H1 (cell line): ENCODE results near the gene APOA1. TPM values are rescaled to one million over a fixed set of nuclear protein-coding genes. Genes with fewer than 3 reads are reported as not detected.

Experiments
- CTCF ChIA-PET: fragments of 300-600 bp; sonication (Branson Sonifier 250); formaldehyde crosslinking; loops from one replicate; lab custom pipeline; 2021; ENCODE audit not compliant: partially characterized antibody; lab: Charles Lee
- POLR2A ChIA-PET: fragments of 300-600 bp; sonication (Branson Sonifier 250); formaldehyde crosslinking; loops from one replicate; lab custom pipeline; 2021; ENCODE audit warnings: inconsistent platforms; ENCODE audit not compliant: partially characterized antibody; lab: Charles Lee
- DNase-seq, 2 experiments: peaks; one replicate each; pipeline versions ENCODE4 v3.0.0 to v3.0.0-alpha.2; 2010 to 2022; ENCODE audit warnings: low spot score in 2 of 2, low read depth in 1 of 2, mixed read lengths in 1 of 2
- FAIRE-seq: peaks from 2 replicates; lab custom pipeline; 2011; peaks lifted over from hg19 to GRCh38; lab: Jason Lieb, UNC
- H2AFZ ChIP-seq: 2 replicates; pipeline ENCODE4 v1.8.1; 2012; ENCODE audit warnings: low read length, inconsistent platforms
- H2AK5ac ChIP-seq: 2 replicates; pipeline ENCODE4 v1.6.1; 2013; ENCODE audit warnings: low read depth, low read length
- H2BK120ac ChIP-seq: replicated peaks from 2 replicates; pipeline ENCODE3; 2013; ENCODE audit warnings: low read depth, low read length, inconsistent platforms
- H2BK12ac ChIP-seq: 2 replicates; pipeline ENCODE4 v1.6.1; 2013; ENCODE audit warnings: low read depth, low read length
- H2BK15ac ChIP-seq: 2 replicates; pipeline ENCODE4 v1.6.1; 2013; ENCODE audit warnings: low read length
- H2BK20ac ChIP-seq: 2 replicates; pipeline ENCODE4 v1.6.1; 2013; ENCODE audit warnings: low read length
- H2BK5ac ChIP-seq: 2 replicates; pipeline ENCODE4 v1.6.1; 2013; ENCODE audit warnings: low read depth, low read length
- H3K14ac ChIP-seq: 2 replicates; pipeline ENCODE4 v1.6.1; 2013; ENCODE audit warnings: inconsistent platforms; ENCODE audit not compliant: insufficient read length
- H3K18ac ChIP-seq: 2 replicates; pipeline ENCODE4 v1.6.1; 2013; ENCODE audit warnings: low read length; ENCODE audit errors: extremely low read depth
- H3K23ac ChIP-seq: 2 replicates; pipeline ENCODE4 v1.6.1; 2013; ENCODE audit warnings: inconsistent platforms; ENCODE audit not compliant: insufficient read length
- H3K23me2 ChIP-seq: 2 replicates; pipeline ENCODE4 v1.6.1; 2013; ENCODE audit warnings: low read depth, low read length
- H3K27ac ChIP-seq: 2 replicates; pipeline ENCODE4 v1.6.1; 2011; ENCODE audit warnings: low read depth, low read length, inconsistent platforms
- H3K27me3 ChIP-seq, 4 experiments: replicated peaks in 1 of 4; 1 replicate in 1 of 4; 2 replicates in 3 of 4; pipeline versions ENCODE4 v1.6.1 to v1.8.1; 2011 to 2013; ENCODE audit warnings: low read length in 3 of 4, mild to moderate bottlenecking in 3 of 4, inconsistent platforms in 2 of 4, mixed read lengths in 2 of 4, moderate library complexity in 1 of 4; ENCODE audit not compliant: control insufficient read depth in 3 of 4, insufficient read depth in 3 of 4; ENCODE audit errors: extremely low read depth in 1 of 4
- H3K36me3 ChIP-seq, 4 experiments: 2 replicates each; pipeline versions ENCODE4 v1.6.1 to v1.8.1; 2011 to 2013; ENCODE audit warnings: mild to moderate bottlenecking in 4 of 4, low read length in 3 of 4, moderate library complexity in 2 of 4, control low read depth in 1 of 4, inconsistent platforms in 1 of 4; ENCODE audit not compliant: insufficient read depth in 4 of 4, control insufficient read depth in 2 of 4
- H3K4ac ChIP-seq: replicated peaks from 2 replicates; pipeline ENCODE3; 2013; ENCODE audit warnings: low read length, low read depth, mixed read lengths, inconsistent platforms; ENCODE audit not compliant: insufficient read length
- H3K4me1 ChIP-seq, 4 experiments: replicated peaks in 1 of 4; 1 replicate in 1 of 4; 2 replicates in 3 of 4; pipeline versions ENCODE4 v1.6.1 to v1.8.1; 2011 to 2013; ENCODE audit warnings: low read length in 3 of 4, inconsistent platforms in 2 of 4, mixed read lengths in 1 of 4; ENCODE audit not compliant: insufficient read depth in 4 of 4, control insufficient read depth in 3 of 4
- H3K4me2 ChIP-seq, 2 experiments: 2 replicates each; pipeline versions ENCODE4 v1.6.1 to v1.8.1; 2011 to 2013; ENCODE audit warnings: low read depth in 2 of 2, low read length in 2 of 2, control low read depth in 1 of 2, inconsistent platforms in 1 of 2, mild to moderate bottlenecking in 1 of 2; ENCODE audit not compliant: insufficient read depth in 1 of 2
- H3K4me3 ChIP-seq, 4 experiments: fragments of 200-600, 300-600 bp in 1 of 4; sonication (generic), shearing (Covaris generic), sonication (Bioruptor Twin) in 1 of 4; 2 replicates each; pipeline versions ENCODE4 v1.5.1 to v1.8.1; 2011 to 2016; ENCODE audit warnings: low read length in 4 of 4, low read depth in 3 of 4, control low read depth in 2 of 4, inconsistent platforms in 2 of 4, mild to moderate bottlenecking in 2 of 4, mixed read lengths in 1 of 4, moderate library complexity in 1 of 4; ENCODE audit not compliant: insufficient read depth in 2 of 4; ENCODE audit errors: extremely low read depth in 1 of 4
- H3K56ac ChIP-seq: replicated peaks from 2 replicates; pipeline ENCODE3; 2013; ENCODE audit warnings: low read depth, mild to moderate bottlenecking, mixed read lengths, low read length, inconsistent platforms; ENCODE audit not compliant: insufficient read length
- H3K79me1 ChIP-seq: 2 replicates; pipeline ENCODE4 v1.6.1; 2013; ENCODE audit warnings: low read depth, low read length, control low read depth
- H3K79me2 ChIP-seq, 2 experiments: 2 replicates each; pipeline versions ENCODE4 v1.6.1 to v1.8.1; 2012 to 2013; ENCODE audit warnings: low read length in 2 of 2, mild to moderate bottlenecking in 2 of 2, inconsistent platforms in 1 of 2; ENCODE audit not compliant: insufficient read depth in 2 of 2, control insufficient read depth in 1 of 2
- H3K9ac ChIP-seq, 4 experiments: replicated peaks in 1 of 4; 1 replicate in 1 of 4; 2 replicates in 3 of 4; pipeline versions ENCODE4 v1.6.1 to v1.8.1; 2011 to 2013; ENCODE audit warnings: low read depth in 3 of 4, low read length in 3 of 4, control low read depth in 2 of 4, mild to moderate bottlenecking in 2 of 4, moderate library complexity in 2 of 4, inconsistent platforms in 1 of 4; ENCODE audit errors: extremely low read depth in 1 of 4
- H3K9me3 ChIP-seq, 2 experiments: 2 replicates each; pipeline versions ENCODE4 v1.6.1 to v1.8.1; 2012 to 2013; ENCODE audit warnings: mild to moderate bottlenecking in 2 of 2, moderate library complexity in 2 of 2, control low read depth in 1 of 2, inconsistent platforms in 1 of 2, low read depth in 1 of 2, low read length in 1 of 2, mixed read lengths in 1 of 2; ENCODE audit not compliant: insufficient read depth in 2 of 2
- H4K20me1 ChIP-seq, 2 experiments: replicated peaks in 1 of 2; 2 replicates each; pipeline versions ENCODE3 to v1.8.1; 2011 to 2013; ENCODE audit warnings: inconsistent platforms in 2 of 2, low read length in 2 of 2, mild to moderate bottlenecking in 1 of 2; ENCODE audit not compliant: insufficient read depth in 2 of 2, control insufficient read depth in 1 of 2
- H4K5ac ChIP-seq: 2 replicates; pipeline ENCODE4 v1.6.1; 2013; ENCODE audit warnings: low read length, low read depth, mixed read lengths, inconsistent platforms; ENCODE audit not compliant: insufficient read length
- H4K8ac ChIP-seq: 2 replicates; pipeline ENCODE4 v1.8.0; 2013; ENCODE audit warnings: mild to moderate bottlenecking, moderate library complexity, low read length, inconsistent platforms; ENCODE audit not compliant: insufficient read depth; ENCODE audit errors: extremely low read depth
- H4K91ac ChIP-seq: replicated peaks from 2 replicates; pipeline ENCODE3; 2013; ENCODE audit warnings: low read length, mixed read lengths, inconsistent platforms; ENCODE audit not compliant: insufficient read length
- BACH1 ChIP-seq: IDR thresholded peaks from 2 replicates; pipeline ENCODE4 v1.6.1; 2012; ENCODE audit warnings: low read length, improper control_type of control experiment
- BCL11A ChIP-seq, 2 experiments: IDR thresholded peaks; one replicate each; pipeline ENCODE4 v1.6.1; 2011; ENCODE audit warnings: low read depth in 2 of 2, low read length in 2 of 2, mild to moderate bottlenecking in 2 of 2
- EGR1 ChIP-seq: IDR thresholded peaks from 2 replicates; pipeline ENCODE4 v1.6.1; 2011; ENCODE audit warnings: low read depth, low read length, borderline replicate concordance
- EP300 ChIP-seq, 2 experiments: IDR thresholded peaks; 1 replicate in 1 of 2; 2 replicates in 1 of 2; pipeline ENCODE4 v1.6.1; 2011 to 2012; ENCODE audit warnings: low read depth in 2 of 2, low read length in 2 of 2, mild to moderate bottlenecking in 2 of 2, borderline replicate concordance in 1 of 2, inconsistent platforms in 1 of 2, moderate library complexity in 1 of 2
- GTF2F1 ChIP-seq: IDR thresholded peaks from 2 replicates; pipeline ENCODE4 v1.6.1; 2012; ENCODE audit warnings: low read depth, low read length, improper control_type of control experiment, borderline replicate concordance
- JUND ChIP-seq: IDR thresholded peaks from 2 replicates; pipeline ENCODE4 v1.6.1; 2011; ENCODE audit warnings: mild to moderate bottlenecking, improper control_type of control experiment, low read length
- KDM4A ChIP-seq: IDR thresholded peaks from one replicate; pipeline ENCODE4 v1.7.1; 2012; ENCODE audit warnings: low read depth, mild to moderate bottlenecking, moderate library complexity, low read length, inconsistent platforms; ENCODE audit not compliant: severe bottlenecking
- NRF1 ChIP-seq: IDR thresholded peaks from 2 replicates; pipeline ENCODE4 v1.6.1; 2011; ENCODE audit warnings: mild to moderate bottlenecking, low read depth, low read length, improper control_type of control experiment
- POU5F1 ChIP-seq: IDR thresholded peaks from 2 replicates; pipeline ENCODE4 v1.6.1; 2011; ENCODE audit warnings: low read depth, mild to moderate bottlenecking, low read length, moderate library complexity
- RAD21 ChIP-seq, 2 experiments: IDR thresholded peaks in 1 of 2; conservative IDR thresholded peaks in 1 of 2; 2 replicates each; pipeline ENCODE4 v1.6.1; 2011; ENCODE audit warnings: low read depth in 2 of 2, low read length in 2 of 2, improper control_type of control experiment in 1 of 2, inconsistent platforms in 1 of 2, mild to moderate bottlenecking in 1 of 2, moderate library complexity in 1 of 2
- SP1 ChIP-seq: IDR thresholded peaks from 2 replicates; pipeline ENCODE4 v1.6.1; 2011; ENCODE audit warnings: low read depth, low read length
- TBP ChIP-seq: IDR thresholded peaks from 2 replicates; pipeline ENCODE4 v1.6.1; 2011; ENCODE audit warnings: low read depth, low read length, improper control_type of control experiment
- WGBS, 2 experiments: shearing (Covaris generic) in 1 of 2; methylation state at CpG; one replicate each; pipeline versions ENCODE4 v1.1.6 to v1.1.7; 2013 to 2015; ENCODE audit warnings: low lambda C conversion rate in 2 of 2, mixed read lengths in 2 of 2, inconsistent platforms in 1 of 2, low coverage in 1 of 2, missing lambda C conversion rate in 1 of 2; ENCODE audit not compliant: insufficient replicate concordance in 2 of 2, insufficient coverage in 1 of 2, insufficient read length in 1 of 2; ENCODE audit errors: extremely low coverage in 1 of 2, missing lambda C conversion rate in 1 of 2; 5-methylcytosine and 5-hydroxymethylcytosine counted together
- polyA plus RNA-seq, 7 experiments: library from polyadenylated mRNA; depleted of rRNA in 3 of 7; stranded (reverse) in 5 of 7; unstranded in 2 of 7; fragments of >200 nt in 5 of 7; fragments of 200-250 nt in 2 of 7; gene quantifications; 1 replicate in 5 of 7; 2 replicates in 1 of 7; 4 replicates in 1 of 7; pipeline versions ENCODE4 v1.2.1 to v1.2.3, GENCODE V29; 2011 to 2013; ENCODE audit warnings: missing spikeins in 2 of 7, mixed read lengths in 2 of 7
- total RNA-seq: library from RNA; stranded (reverse); fragmentation: NEBNext Ultra II Directional; extraction: Animal tissue kit (Norgen Biotek cat#: 25700); gene quantifications from 2 replicates; pipeline ENCODE4 v1.2.1, GENCODE V29; 2021
- TF ChIP-seq, protein P1 (sequence below): IDR thresholded peaks from 2 replicates; pipeline ENCODE4 v1.6.1; 2011; ENCODE audit warnings: low read length, improper control_type of control experiment

Gene APOA1
- total and polyA plus RNA-seq, 2 of the 8 experiments (the other 6 are each of a cell fraction or from before 2014, with no cell fraction given) = 0.80 TPM; not detected in 1

GRCh38 chr11:116868066-116868465 is 30.6 kb upstream of the APOA1 start:
- no peaks in the 10 kb centered on the region for H3K27me3 ChIP-seq
- H3K79me1 ChIP-seq = no peaks in the 10 kb centered on the region
- H3K23me2 ChIP-seq = no peaks in the 10 kb centered on the region
- H2AFZ ChIP-seq = no peak overlapping the region
- no peak overlapping the region for H3K9ac ChIP-seq
- no peak overlapping the region for H4K91ac ChIP-seq
- no peak overlapping the region for H2BK5ac ChIP-seq
- no peak overlapping the region for H3K14ac ChIP-seq
- H2BK120ac ChIP-seq = no peak overlapping the region
- no peak overlapping the region for H3K4me2 ChIP-seq
- no peak overlapping the region for H3K23ac ChIP-seq
- CTCF ChIA-PET = interaction anchor here (0.6 to 6.2 kb wide), 4 partner anchors 11 to 238 kb away, joined by 3 to 37 read pairs (median 4); no protein-coding TSS in a partner anchor
- no peak overlapping the region for H3K4ac ChIP-seq
- H3K4me1 ChIP-seq = no peaks in the 10 kb centered on the region
- H4K8ac ChIP-seq = no peak overlapping the region
- no peak overlapping the region for H2BK20ac ChIP-seq
- H3K79me2 ChIP-seq = no peaks in the 10 kb centered on the region
- H3K27ac ChIP-seq = no peak overlapping the region
- no peaks in the 10 kb centered on the region for H4K20me1 ChIP-seq
- 95% methylated on average over 3 of the region's 3 CpGs; no CpG with 5 or more reads in 1 of the 2 experiments for WGBS, 2 experiments
- no peaks in the 10 kb centered on the region for H3K9me3 ChIP-seq
- H4K5ac ChIP-seq = no peak overlapping the region
- no peak overlapping the region for H3K18ac ChIP-seq
- no peak overlapping the region for H2AK5ac ChIP-seq
- no peak overlapping the region for H2BK12ac ChIP-seq
- H3K4me3 ChIP-seq = no peak overlapping the region
- no peak overlapping the region for H2BK15ac ChIP-seq
- DNase-seq = no peak
- peaks cover 0 to 51% (median 35%) of the 10 kb centered on the region in 4 experiments; a peak in 7 of 8 replicates for H3K36me3 ChIP-seq
- no peak for FAIRE-seq
- POLR2A ChIA-PET = interaction anchor here (0.6 kb wide), 1 partner anchor 121 kb away, joined by 3 read pairs; no protein-coding TSS in a partner anchor
- no peak overlapping the region for H3K56ac ChIP-seq
- no peak for TF ChIP-seq BACH1
- no peak for TF ChIP-seq BCL11A (IDR thresholded peaks at IDR 0.05; ENCODE audit: low read depth in 2 of 2, low read length in 2 of 2)
- no peak for TF ChIP-seq JUND
- TF ChIP-seq EGR1 = no peak
- no peak for TF ChIP-seq POU5F1
- no peak for TF ChIP-seq RAD21 (IDR thresholded peaks at IDR 0.05 in 1 of 2, conservative IDR thresholded peaks at IDR 0.05 in 1 of 2; ENCODE audit: low read depth in 2 of 2, low read length in 2 of 2)
- TF ChIP-seq NRF1 = no peak
- TF ChIP-seq KDM4A = no peak
- TF ChIP-seq TBP = no peak
- TF ChIP-seq, protein P1, sequence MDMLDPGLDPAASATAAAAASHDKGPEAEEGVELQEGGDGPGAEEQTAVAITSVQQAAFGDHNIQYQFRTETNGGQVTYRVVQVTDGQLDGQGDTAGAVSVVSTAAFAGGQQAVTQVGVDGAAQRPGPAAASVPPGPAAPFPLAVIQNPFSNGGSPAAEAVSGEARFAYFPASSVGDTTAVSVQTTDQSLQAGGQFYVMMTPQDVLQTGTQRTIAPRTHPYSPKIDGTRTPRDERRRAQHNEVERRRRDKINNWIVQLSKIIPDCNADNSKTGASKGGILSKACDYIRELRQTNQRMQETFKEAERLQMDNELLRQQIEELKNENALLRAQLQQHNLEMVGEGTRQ = no peak
- no peak for TF ChIP-seq EP300 (IDR thresholded peaks at IDR 0.05; ENCODE audit: borderline replicate concordance in 1 of 2, low read depth in 2 of 2, low read length in 2 of 2)
- no peak for TF ChIP-seq SP1
- TF ChIP-seq GTF2F1 = no peak
